SK-N-SH (cell line): ENCODE data around the gene ARHGAP25. TPM values are rescaled to one million over a fixed set of nuclear protein-coding genes. Genes with fewer than 3 reads are reported as not detected.

Experiments
- CTCF ChIA-PET: fragments of 300-600, 350-600 bp; formaldehyde crosslinking; extraction: SDS; loops from one replicate; lab custom pipeline; 2021; lab: Yijun Ruan, JAX
- POLR2A ChIA-PET: fragments of 350-600 bp; sonication (Branson Sonifier 250); formaldehyde crosslinking; extraction: SDS; loops from one replicate; lab custom pipeline; 2020; ENCODE audit warnings: antibody characterized with exemption, inconsistent platforms; lab: Yijun Ruan, JAX
- DNase-seq: peaks from one replicate; pipeline ENCODE4 v3.0.0; 2012
- H2AFZ ChIP-seq: fragments of 200-600 bp; sonication (generic); 2 replicates; pipeline ENCODE4 v1.8.1; 2016; ENCODE audit warnings: antibody characterized with exemption, mild to moderate bottlenecking, low read depth
- H3F3A ChIP-seq: fragments of 200-600 bp; sonication (generic); replicated peaks from 2 replicates; pipeline ENCODE3; 2016; ENCODE audit warnings: antibody characterized with exemption, mild to moderate bottlenecking; ENCODE audit not compliant: insufficient read depth
- H3K27ac ChIP-seq, 2 experiments: fragments of 200-500 bp in 1 of 2; fragments of 200-600 bp in 1 of 2; sonication (Bioruptor generic) in 1 of 2; sonication (generic), shearing (Covaris generic) in 1 of 2; 2 replicates each; pipeline versions ENCODE4 v1.5.1 to v1.6.1; 2014 to 2016; ENCODE audit warnings: low read depth in 2 of 2, inconsistent platforms in 1 of 2, low read length in 1 of 2, mild to moderate bottlenecking in 1 of 2, mixed read lengths in 1 of 2
- H3K27me3 ChIP-seq: fragments of 200-600 bp; sonication (generic), shearing (Covaris generic); 2 replicates; pipeline ENCODE4 v1.6.1; 2016; ENCODE audit warnings: mixed run types; ENCODE audit not compliant: insufficient read depth
- H3K36me3 ChIP-seq, 2 experiments: fragments of 200-500 bp in 1 of 2; fragments of 200-600 bp in 1 of 2; sonication (Bioruptor generic) in 1 of 2; sonication (generic) in 1 of 2; replicated peaks in 1 of 2; 2 replicates each; pipeline versions ENCODE3 to v1.5.1; 2014 to 2016; ENCODE audit warnings: low read length in 1 of 2, mild to moderate bottlenecking in 1 of 2; ENCODE audit not compliant: insufficient read depth in 2 of 2, control insufficient read depth in 1 of 2
- H3K4me1 ChIP-seq, 2 experiments: fragments of 200-500 bp in 1 of 2; fragments of 200-600 bp in 1 of 2; sonication (Bioruptor generic) in 1 of 2; sonication (generic), shearing (Covaris generic) in 1 of 2; 2 replicates each; pipeline versions ENCODE4 v1.5.1 to v1.6.1; 2014 to 2016; ENCODE audit warnings: low read depth in 1 of 2, low read length in 1 of 2, mixed run types in 1 of 2; ENCODE audit not compliant: insufficient read depth in 2 of 2, control insufficient read depth in 1 of 2
- H3K4me2 ChIP-seq: fragments of 200-600 bp; sonication (generic), shearing (Covaris generic); 2 replicates; pipeline ENCODE4 v1.6.1; 2017; ENCODE audit warnings: mixed run types
- H3K4me3 ChIP-seq, 2 experiments: fragments of 200-500 bp in 1 of 2; fragments of 200-600 bp in 1 of 2; sonication (Bioruptor generic) in 1 of 2; sonication (generic), shearing (Covaris generic) in 1 of 2; 2 replicates each; pipeline versions ENCODE4 v1.5.1 to v1.8.1; 2014 to 2016; ENCODE audit warnings: low read depth in 2 of 2, inconsistent platforms in 1 of 2, low read length in 1 of 2, mild to moderate bottlenecking in 1 of 2, mixed read lengths in 1 of 2, moderate library complexity in 1 of 2
- H3K79me2 ChIP-seq: fragments of 200-600 bp; sonication (generic); 2 replicates; pipeline ENCODE4 v1.8.1; 2017; ENCODE audit warnings: mild to moderate bottlenecking; ENCODE audit not compliant: insufficient read depth
- H3K9ac ChIP-seq: fragments of 200-600 bp; sonication (generic); 2 replicates; pipeline ENCODE4 v1.6.1; 2017; ENCODE audit warnings: mixed run types
- H3K9me2 ChIP-seq: fragments of 200-600 bp; sonication (generic); 2 replicates; pipeline ENCODE4 v1.6.1; 2017; ENCODE audit warnings: mixed run types
- H3K9me3 ChIP-seq: fragments of 200-600 bp; sonication (generic); 2 replicates; pipeline ENCODE4 v1.6.1; 2017; ENCODE audit warnings: mixed run types, mild to moderate bottlenecking, moderate library complexity
- H4K20me1 ChIP-seq: fragments of 200-600 bp; sonication (generic); 2 replicates; pipeline ENCODE4 v1.6.1; 2017; ENCODE audit warnings: mild to moderate bottlenecking, mixed run types; ENCODE audit not compliant: insufficient read depth
- CTCF ChIP-seq: fragments of 200-600 bp; sonication (generic); IDR thresholded peaks from 2 replicates; pipeline ENCODE4 v1.6.1; 2017; ENCODE audit warnings: antibody characterized with exemption, mild to moderate bottlenecking, moderate library complexity
- FOXM1 ChIP-seq: IDR thresholded peaks from 2 replicates; pipeline ENCODE4 v1.4.0; 2012; ENCODE audit warnings: low read depth, mild to moderate bottlenecking
- GATA2 ChIP-seq: sonication (generic); formaldehyde crosslinking; IDR thresholded peaks from 2 replicates; pipeline ENCODE4 v1.5.0; 2020; ENCODE audit warnings: mild to moderate bottlenecking, missing genetic modification reagents
- IRF3 ChIP-seq: fragments of 150-350 bp; IDR thresholded peaks from 2 replicates; pipeline ENCODE4 v1.6.1; 2016; ENCODE audit warnings: mild to moderate bottlenecking, low read depth, low read length
- SIN3A ChIP-seq: IDR thresholded peaks from 2 replicates; pipeline ENCODE4 v1.6.1; 2012; ENCODE audit warnings: low read depth, mild to moderate bottlenecking, low read length, moderate library complexity, borderline replicate concordance
- TAF1 ChIP-seq: IDR thresholded peaks from 2 replicates; pipeline ENCODE4 v1.6.1; 2012; ENCODE audit warnings: low read depth, mild to moderate bottlenecking, low read length, moderate library complexity, borderline replicate concordance
- TEAD4 ChIP-seq: IDR thresholded peaks from 2 replicates; pipeline ENCODE4 v1.4.0; 2012; ENCODE audit warnings: mild to moderate bottlenecking, borderline replicate concordance; ENCODE audit not compliant: insufficient read depth
- ZBTB33 ChIP-seq: IDR thresholded peaks from 2 replicates; pipeline ENCODE4 v1.4.0; 2012; ENCODE audit warnings: low read depth, borderline replicate concordance
- WGBS: methylation state at CpG from one replicate; pipeline ENCODE4 v1.1.6; 2017; ENCODE audit warnings: low lambda C conversion rate; 5-methylcytosine and 5-hydroxymethylcytosine counted together
- polyA plus RNA-seq, 3 experiments: library from polyadenylated mRNA; depleted of rRNA; stranded (reverse); fragments of >200 nt; gene quantifications; 2 replicates each; pipeline ENCODE4 v1.2.3, GENCODE V29; 2012

Gene ARHGAP25
- polyA plus RNA-seq, 1 of the 3 experiments (the other 2 are of a cell fraction), result not detected

- no peak for TF ChIP-seq ZBTB33
Observed at GRCh38 chr2:68720665-68721064, 13.9 kb upstream of the ARHGAP25 start (continued).

- Histone ChIP-seq H3K27ac (no peak overlapping the region), H2AFZ (no peak overlapping the region), H3K4me3 (no peak overlapping the region), H3K9me2 (no peaks in the 10 kb centered on the region), H3K36me3 (no peaks in the 10 kb centered on the region), H3F3A (no peaks in the 10 kb centered on the region), H3K4me1 (peaks cover 0 to 4% of the 10 kb centered on the region in 2 experiments; a peak in 1 of 4 replicates), H3K27me3 (no peaks in the 10 kb centered on the region), H3K9me3 (no peaks in the 10 kb centered on the region), H3K4me2 (no peak overlapping the region), H3K79me2 (no peaks in the 10 kb centered on the region)
- CTCF ChIA-PET, result interaction anchor here (0.6 to 4.6 kb wide), 6 partner anchors 12 to 258 kb away, joined by 3 to 21 read pairs (median 6); partner anchors contain the start of gene ARHGAP25
- DNase-seq, result no peak
- 62% methylated on average over 8 of the region's 8 CpGs for WGBS
- no peak for TF ChIP-seq GATA2
- no peak for TF ChIP-seq FOXM1
- no peak for TF ChIP-seq TEAD4
- TF ChIP-seq IRF3, result no peak
- no peak for TF ChIP-seq SIN3A
- TF ChIP-seq, all 33 proteins: peak for 0
- Histone ChIP-seq H3K9ac (no peak overlapping the region), H4K20me1 (no peaks in the 10 kb centered on the region)
- POLR2A ChIA-PET, result no interaction called here
Observed at GRCh38 chr2:68721482-68722101, 13.0 kb upstream of the ARHGAP25 start.

DNA sequence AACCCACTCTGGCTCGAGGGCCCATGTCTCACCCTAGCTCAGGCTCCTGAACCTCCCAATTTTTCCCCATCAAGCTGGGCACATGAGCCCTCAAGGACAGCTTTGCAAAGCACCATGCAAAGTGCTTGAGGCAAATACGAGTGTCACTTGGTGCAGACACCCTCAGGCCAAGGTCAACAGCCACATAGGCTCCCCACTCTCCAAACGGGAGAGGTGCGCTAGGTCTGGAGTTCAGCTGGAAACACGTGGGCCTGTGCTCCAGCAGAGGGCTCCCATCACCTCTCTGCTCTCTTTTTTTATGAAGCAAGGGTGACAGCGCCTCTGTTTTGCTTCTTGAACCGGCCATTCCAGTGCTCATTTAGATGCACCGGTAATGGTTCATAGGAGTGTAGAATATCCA lies 11.9 kb upstream of the ARHGAP25 start:
- Histone ChIP-seq H3F3A (no peaks in the 10 kb centered on the region), H2AFZ (no peak overlapping the region), H3K27ac (no peak overlapping the region), H3K4me2 (no peak overlapping the region), H3K36me3 (no peaks in the 10 kb centered on the region), H3K4me1 (peaks cover 0 to 4% of the 10 kb centered on the region in 2 experiments; a peak in 1 of 4 replicates), H4K20me1 (no peaks in the 10 kb centered on the region), H3K27me3 (no peaks in the 10 kb centered on the region), H3K79me2 (no peaks in the 10 kb centered on the region), H3K9me2 (no peaks in the 10 kb centered on the region), H3K9ac (no peak overlapping the region), H3K9me3 (no peaks in the 10 kb centered on the region), H3K4me3 (no peak overlapping the region)
- ChIA-PET POLR2A (no interaction called here), CTCF (interaction anchor here (0.9 to 4.6 kb wide), 7 partner anchors 13 to 259 kb away, joined by 4 to 21 read pairs (median 8); no protein-coding TSS in a partner anchor)
- DNase-seq, result no peak
- TF ChIP-seq TAF1 (no peak), CTCF (peak; percentile 12; the same call in 1 of the 2 replicates)
- WGBS, result 70% methylated on average over 8 of the region's 8 CpGs
